Activated CD4-positive, alpha-beta T cell treated with anti-CD3 and anti-CD28 coated beads for 48 hours (primary cell): ENCODE results near the gene CFAP97D2.

Source experiments
- DNase-seq: peaks from one replicate; pipeline ENCODE4 v3.0.0-alpha.2; 2020

CFAP97D2 gene

DNA sequence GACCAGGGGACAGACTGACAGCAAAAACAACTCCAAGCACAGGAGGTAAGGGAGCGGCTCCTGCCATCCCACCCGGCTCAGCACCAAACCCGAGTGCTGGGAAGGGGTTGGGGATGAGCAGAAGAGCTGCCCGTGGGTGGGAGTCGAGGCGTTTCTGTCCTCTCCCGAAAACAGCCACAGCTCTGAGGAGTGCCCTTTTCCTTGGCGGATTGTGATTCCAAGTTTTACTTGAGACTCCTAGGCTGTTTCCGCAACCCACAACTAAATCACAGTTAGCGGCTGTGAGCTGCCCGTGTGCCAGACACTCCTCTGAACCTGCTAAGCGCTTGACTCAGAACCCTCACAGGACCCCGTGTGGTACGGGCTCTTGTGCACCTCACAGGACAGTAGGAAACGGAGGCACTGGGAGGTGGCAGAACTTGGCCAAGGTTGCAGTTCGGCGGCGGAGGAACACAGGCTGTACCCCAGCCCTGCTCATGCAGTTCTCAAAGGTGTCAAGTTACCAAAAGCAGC, 21.4 kb downstream of the CFAP97D2 start:
- DNase-seq: no peak

DNA sequence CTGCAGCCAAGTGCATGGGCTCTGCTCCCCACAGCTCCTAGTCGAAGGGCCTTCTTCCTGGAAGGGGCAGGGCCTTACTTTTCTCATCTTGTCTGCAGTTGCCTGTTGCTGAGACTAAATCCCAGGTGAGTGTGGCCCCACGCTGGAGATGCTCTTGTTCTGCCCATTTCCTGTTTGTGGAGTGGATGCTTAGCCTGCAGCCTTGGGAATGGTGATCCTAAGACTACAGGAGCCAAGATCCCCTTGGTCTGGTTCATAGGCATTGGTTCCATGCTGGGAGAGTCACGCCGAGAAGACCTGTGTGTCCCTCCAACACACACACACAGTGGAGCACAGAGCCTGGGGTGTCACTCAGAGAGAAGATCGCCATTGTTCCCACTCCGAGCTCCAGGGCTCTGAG, 23.5 kb downstream of the CFAP97D2 start:
- DNase-seq: no peak

DNA sequence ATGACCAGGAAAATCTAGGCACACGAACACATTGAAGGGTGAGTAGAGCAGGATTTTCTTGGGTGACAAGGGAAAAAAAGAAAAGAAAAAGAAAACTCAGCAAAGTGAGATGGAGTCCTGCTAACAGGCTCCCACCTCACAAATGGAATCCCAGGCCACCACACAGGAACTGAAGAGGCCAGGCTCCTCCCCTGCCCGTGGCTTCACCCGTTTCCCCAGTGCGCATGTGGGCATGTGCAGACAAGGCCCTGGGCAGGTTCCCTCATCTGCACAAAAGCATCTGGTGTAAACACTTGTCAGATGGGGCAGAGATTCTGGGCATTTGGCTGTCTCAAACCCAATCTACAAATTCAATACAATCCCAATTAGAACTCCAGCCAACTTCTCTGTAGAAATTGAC, 24.5 kb downstream of the CFAP97D2 start:
- DNase-seq: peak; percentile 37

DNA sequence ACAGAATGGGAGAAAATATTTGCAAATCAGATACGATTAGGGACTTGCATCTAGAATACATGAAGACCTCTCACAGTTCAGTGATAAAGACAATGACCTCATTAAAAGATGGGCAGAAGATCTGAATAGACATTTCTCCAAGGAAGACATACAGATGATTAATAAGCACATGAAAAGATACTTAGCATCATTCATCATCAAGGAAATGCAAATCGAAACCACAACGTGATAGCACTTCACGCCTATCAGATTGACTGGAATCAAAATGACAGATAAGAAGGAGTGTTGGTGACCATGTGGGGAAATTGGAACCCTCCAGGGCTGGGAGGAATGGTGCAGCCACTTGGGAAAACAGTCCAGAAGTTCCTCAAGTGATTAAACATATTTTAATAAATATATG, 25.8 kb downstream of the CFAP97D2 start:
- DNase-seq: no peak

DNA sequence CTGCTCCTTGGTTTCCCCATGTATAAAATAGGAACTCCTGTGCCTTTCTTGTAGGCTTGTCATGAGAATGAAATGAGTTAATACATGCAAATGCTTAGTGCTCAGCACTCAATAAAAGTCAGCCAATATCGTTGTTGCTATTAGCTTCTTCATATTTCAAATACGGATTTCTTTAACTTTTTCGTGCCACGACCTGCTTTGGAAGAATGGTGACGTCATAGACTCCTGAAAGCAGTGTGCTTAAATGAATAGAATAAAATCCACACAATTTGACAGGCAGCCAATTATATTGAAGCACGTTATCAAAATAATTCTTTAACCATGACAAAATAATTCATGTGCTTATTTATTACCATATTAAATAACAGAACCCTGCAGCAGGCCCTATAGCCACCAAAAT, 29.1 kb downstream of the CFAP97D2 start:
- no peak for DNase-seq

DNA sequence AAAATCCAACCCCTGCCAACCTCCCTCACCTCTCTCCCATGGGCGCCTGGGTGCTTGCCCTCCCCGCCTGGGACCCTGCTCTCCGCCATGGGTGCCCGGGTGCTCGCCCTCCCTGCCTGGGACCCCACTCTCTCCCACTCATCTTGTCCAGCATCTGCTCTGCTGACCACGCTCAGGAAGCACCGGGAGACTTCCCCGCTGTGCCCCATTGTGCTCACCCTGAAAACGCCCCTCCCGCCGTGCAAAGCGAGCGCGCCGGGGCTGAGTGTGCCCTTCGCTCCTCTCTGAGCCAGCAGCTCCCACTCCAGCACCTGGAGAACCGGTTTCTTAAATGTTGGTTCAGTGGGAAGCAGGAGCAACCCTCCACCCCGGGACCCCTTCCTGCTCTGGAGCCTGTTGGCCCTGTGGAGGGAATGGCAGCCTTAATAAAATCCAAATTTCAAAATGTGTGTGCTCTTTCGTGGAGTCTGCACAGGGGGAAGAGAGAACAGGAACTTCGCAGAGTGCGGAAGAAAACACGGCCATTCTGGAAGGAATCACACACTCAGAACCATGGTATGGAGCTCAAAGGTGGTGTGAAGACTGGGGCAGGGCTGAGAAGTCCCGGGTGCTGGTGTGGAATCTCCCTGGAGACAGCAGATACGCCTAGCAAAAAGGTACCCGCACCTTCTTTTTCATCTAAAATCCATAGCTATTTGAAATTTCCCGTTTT, 32.5 kb downstream of the CFAP97D2 start:
- DNase-seq: no peak

DNA sequence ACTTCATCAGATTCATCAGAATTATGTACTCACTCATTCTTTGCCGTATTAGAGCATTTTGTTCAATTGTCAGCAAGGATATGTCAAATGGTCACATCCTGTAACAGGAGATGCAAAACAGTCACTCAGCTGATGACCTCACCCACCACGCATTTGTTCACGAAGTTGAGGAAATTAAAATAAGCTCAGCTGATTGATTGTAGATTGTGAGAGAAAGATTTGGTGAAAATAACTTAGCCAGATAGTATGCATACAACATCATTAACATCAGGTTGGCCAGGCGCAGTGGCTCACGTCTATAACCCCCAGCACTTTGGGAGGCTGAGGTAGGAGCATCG, 33.1 kb downstream of the CFAP97D2 start:
- no peak for DNase-seq

DNA sequence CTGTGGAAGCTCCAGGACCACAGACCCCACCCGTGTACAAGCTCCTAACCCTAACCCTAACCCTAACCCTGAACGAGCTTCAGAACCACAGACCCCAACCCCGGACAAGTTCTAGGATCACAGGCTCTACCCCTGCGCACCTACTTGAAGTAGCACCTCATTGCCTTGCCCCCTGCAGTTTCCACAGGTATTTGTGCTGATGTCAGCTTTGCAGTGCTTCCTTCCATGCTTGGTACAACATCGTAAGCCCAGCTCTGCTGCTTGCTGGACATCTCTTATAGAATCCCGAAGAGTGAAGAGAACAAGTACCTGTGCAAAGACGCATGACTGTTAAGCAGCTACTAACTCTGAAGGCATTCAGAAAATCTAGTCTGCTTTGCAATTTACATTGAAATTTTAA, 34.9 kb downstream of the CFAP97D2 start:
- no peak for DNase-seq

DNA sequence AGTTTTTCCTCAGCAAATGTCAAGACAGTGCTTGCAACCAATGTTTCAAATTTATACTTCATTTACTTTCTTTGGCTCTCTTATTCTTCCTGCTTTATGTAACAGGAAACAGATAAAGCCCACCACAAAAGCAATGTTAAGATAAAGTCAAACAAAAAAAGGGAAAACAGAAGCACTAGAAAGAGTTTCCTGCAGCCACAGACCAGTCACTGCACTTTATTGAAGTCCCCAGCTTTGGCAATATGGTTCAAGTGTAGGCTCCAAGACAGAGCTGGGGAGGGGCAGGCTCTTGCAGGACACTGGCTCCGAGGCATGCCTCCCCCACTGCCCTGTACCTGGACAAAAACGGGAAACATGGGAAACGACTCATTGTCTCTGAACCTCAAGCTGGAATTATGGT, 40.3 kb downstream of the CFAP97D2 start:
- DNase-seq: no peak

DNA sequence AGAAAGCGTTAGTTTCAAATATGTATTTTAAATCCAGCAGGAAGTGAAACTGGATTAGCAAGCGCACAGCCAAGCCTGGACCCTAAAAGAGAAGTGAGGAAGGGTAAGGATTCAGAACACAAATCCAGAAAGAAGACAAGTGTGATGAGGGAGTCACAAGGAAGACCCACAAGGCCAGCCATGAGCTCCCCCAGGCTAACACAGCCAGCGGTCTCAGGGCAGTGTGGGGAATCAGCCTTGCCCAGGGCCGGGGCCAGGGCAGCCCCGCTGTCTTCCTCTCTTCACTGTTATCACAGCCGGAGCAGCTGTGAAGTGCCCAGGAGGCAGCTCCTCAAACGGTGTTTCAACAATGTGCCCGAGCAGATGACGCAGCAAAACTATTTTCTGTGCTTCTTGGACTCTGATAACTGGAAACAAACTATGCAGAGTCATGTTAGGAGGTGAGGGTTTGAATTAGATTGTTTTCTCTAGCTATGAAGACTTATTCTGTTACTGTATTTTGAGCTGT, 43.5 kb downstream of the CFAP97D2 start:
- no peak for DNase-seq

DNA sequence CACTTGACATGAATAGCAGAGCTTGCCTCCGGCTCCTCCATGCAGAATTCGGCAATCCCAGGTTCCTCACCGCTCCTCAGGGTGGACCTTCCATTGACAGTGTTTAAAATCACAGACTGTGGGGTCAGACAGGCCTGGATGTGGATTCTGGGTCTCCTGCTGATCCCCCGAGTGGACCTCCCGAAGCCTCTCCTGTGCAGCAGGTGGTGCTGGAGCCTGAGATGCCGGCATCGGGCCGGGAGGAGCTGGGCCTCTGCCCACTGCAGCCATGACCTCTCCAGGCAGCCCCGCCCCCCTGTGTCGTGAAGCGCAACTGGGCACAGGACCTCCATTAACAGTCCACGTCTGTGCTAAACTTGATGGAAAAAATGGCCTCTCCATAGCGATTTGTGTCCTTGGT, 45.1 kb downstream of the CFAP97D2 start:
- DNase-seq: no peak

DNA sequence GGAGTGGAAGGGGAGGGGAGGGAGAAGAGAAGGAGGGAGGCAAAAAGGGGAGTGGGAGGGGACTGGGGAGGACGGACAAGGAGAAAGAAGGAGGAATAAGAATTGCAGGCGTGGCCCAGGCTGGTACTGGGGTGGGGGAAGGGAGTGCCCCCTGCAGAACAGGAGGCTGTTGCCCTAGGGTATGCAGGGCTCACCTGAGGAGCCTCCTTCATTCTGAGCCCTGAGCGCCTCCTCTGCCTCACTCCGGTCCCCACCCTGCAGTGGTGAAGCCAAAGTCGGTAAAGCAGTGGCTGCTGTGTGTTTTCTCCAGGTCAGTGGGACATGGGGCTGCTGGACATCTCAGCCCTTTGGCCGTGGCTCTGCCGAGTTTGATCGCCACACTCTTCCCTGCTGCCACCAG, 46.6 kb downstream of the CFAP97D2 start:
- DNase-seq: peak; percentile 20

DNA sequence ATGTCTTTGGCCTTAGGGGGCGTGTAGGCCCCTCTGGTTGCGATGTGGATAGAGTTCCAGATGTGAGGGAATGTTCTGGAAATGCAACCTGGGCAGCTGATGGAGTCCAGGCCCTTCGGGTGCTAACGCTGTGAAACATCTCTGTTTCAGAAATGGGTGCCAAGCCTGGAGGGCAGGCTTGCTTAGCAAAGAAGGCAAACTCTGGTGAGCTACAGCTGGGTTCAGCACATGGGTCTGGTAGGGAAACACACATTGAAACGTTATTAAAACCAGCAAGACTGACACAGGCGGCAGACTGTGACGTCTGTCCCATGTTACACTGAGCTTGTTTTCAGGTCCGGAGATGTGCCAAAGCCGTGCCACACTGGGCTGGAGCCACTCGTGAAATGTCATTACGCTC, 47.0 kb downstream of the CFAP97D2 start:
- no peak for DNase-seq

DNA sequence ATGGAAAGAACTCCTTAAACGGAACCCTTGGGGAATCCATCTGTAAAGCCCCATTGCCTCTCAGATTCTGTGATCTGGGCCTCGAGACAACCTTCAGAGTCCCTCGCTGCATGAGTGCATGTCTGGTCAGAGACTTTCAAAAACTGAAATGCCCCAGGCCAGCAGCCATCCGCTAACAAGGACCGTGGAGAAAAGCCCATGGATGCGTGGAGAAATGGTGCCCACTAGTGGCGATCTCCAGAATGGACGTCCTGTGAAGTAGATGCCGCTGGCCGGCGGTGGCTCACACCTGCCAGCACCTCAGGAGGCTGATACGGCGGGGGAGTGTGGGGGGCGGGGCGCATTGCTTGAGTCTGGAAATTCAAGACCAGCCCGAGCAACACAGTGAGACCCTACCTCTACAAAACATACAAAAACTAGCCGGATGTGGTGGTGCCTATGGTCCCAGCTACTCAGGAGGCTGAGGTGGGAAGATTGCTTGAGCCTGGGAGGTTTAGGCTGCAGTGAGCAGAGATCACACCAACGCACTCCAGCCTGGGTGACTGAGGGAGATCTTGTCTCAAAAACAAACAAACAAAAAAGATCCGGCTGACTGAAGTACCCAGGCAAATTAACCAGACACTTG, 47.8 kb downstream of the CFAP97D2 start:
- DNase-seq: peak; percentile 92

DNA sequence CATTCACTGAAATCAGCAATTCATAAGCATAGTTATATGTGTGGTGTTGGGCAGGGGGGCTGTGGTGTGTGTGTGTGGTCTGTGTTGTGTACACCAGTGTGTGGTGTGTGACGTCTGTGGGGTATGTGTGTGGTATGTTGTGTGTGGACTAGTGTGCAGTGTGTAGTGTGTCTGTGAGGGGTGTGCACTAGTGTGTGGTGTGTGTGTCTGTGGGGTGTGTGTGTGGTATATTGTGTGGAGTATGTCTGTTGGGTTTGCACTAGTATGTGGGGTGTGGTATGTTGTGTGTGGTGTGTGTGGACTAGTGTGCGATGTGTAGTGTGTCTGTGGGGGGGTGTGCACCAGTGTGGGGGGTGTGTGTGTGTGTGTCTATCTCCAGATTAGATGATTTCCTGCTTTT, 48.5 kb downstream of the CFAP97D2 start:
- DNase-seq: no peak

DNA sequence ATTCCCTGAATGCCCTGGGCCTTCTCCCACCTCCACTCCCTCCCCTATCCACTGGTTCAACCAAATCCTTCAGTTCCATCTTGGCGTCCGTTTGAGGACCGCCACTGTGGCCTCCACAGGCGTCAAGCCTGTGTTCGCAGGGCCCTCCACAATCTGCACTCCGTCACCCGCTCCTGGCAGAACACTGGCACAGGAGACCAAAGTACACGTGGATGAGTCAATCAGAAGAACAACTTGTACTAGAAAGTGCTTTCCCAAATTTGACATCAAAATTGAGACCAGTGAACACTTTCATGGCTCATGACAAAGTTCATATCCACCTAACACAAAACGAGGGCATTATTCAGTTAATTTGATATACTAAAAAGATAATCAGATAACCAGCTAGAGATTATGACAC, 49.1 kb downstream of the CFAP97D2 start:
- no peak for DNase-seq

DNA sequence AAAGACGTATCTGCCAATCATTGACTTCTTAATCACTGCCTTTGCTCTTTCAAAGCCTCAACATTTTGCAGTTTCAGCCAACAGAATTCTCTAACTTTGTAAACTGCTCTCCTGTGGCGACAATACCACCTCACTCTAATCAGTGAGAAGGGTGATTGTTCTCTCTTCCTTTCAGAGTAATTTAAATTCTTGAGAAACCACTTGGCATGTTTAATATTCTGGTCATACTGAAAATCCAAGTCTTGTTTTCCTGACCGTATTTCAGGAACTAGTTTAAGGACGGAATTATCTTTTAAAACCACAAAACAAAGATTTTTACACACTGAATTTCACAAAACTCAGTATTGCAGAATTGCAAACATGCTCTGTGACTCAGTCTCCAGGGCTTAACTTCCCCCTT, 50.4 kb downstream of the CFAP97D2 start:
- DNase-seq: no peak

DNA sequence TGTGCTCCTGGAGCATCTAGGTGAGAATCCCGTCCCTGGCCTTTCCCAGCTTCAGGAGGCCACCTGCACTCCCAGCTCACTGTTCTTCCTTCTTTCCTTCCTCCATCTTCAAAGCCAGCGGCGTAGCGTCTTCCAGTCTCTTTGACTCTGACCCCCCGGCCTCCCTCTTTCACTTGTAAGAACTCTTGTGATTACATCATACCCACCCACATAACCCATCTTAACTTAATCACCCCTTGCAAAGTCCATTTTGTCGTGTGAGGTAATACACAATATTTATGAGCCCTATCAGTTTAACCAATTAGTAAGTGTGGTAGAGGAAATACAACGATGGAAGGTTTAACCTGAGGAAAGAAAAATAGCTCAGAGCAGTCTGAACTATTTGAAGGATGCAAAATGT, 51.1 kb downstream of the CFAP97D2 start:
- no peak for DNase-seq

DNA sequence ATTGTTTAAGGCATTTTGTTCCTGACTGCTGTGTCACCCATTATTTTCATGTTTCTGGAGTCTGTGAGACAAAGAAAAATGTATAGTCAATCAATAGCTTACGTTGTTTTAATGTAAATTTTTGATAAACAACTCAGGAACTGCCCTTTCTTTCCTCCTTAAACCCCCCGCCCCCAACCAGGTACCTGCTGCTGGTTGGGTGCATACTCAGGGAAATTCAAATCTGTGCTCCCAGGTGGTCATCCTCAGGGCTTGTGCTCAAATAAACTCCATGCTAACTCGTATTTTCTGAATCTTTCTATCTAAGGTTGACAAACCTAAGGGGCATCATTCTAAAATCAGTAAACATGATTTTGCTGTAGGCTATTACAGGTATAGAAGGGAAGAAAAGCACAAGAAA, 51.5 kb downstream of the CFAP97D2 start:
- no peak for DNase-seq

DNA sequence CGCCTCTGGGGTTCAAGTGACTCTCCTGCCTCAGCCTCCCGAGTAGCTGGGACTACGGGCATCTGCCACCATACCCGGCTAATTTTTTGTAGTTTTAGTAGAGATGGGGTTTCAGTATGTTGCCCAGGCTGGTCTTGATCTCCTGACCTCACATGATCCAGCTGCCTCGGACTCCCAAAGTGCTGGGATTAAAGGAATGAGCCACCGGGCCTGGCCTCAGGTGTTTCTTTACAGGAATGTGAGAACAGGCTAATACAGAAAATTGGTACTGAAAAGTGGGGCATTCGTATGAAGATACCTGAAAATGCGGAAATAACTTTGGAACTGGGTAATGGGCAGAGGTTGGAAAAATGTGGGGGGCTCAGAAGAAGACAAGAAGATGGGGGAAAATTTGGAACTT, 52.8 kb downstream of the CFAP97D2 start:
- DNase-seq: no peak

DNA sequence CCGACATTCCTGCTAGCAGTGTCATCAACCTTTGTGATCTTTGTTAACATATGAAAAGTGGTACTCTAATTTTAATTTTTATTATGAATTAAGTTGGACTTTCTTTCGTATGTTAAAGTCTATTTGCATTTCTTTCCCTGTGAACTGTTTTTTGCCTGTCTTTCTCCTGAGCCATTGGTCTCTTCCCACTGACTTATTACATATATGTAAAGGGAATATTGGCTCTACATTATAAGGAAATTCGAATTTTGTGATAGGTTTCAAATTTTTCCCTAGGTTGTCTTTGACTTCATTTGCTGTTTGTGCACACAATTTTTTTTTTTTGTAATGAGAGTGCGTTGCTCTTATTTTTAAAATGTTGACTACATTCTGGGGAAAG, 55.2 kb downstream of the CFAP97D2 start:
- no peak for DNase-seq

DNA sequence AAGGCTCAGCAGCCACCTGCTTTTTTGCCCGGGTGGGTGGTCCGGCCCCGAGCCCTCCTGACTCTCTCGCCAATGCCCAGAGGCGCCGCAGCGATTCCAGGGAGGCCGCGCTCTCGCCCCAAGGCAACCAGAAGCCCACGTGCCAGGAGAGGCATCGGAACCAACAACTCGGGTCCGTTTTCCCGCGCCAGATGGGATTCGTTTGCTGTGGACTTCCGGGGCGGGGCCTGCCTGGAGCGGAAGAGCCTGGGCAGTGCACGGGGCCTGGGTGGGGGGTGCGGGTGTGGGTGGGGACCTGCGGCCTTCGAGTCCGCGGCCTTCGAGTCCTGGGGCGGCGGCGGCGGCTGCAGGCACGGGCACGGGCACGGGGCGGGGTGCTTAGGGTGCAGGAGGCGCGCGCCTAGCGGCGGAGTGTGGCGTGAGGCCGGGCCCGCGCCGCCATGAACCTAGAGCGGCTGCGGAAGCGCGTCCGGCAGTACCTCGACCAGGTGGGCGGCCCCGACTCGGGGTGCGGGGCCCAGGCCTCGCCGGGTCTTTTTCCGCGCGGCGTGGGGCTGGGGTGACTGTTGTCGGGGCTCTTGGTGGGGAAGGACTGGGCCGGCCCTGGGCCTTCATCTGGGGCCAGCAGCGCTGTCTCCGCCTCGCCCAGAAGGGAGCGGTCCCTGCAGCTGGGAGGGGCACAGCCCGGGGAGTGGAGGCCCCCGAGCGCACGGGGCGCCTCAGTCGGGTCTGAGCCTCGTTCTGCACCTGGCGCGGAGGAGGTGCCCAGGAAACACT, 55.8 kb downstream of the CFAP97D2 start, which contains the start of gene CDC16:
Gene CDC16, plus strand, starts transcription at position 253 of the 777 bp plus-strand sequence. Its CDS starts 188 bp downstream, at position 441.
- DNase-seq: peak; percentile 95

DNA sequence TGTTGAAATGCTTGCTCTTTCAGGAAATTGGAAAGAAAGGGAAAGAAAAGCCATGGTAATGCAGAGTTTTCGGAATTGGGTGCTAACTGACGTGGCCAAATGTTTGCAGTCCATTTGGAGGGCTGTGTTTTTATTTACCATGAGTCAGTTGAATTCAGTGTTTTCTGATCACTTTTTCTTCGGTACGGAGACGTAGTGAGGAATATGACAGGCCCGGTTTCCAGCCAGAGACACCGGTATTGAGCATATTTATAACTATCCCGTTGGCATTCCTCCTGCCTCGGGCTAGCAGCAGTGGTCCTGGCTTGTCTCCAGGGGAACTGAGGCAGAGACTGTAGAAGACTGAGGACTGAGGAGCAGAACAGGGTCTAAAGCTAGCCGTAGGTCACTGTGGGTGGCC, 56.6 kb downstream of the CFAP97D2 start:
- DNase-seq: no peak

DNA sequence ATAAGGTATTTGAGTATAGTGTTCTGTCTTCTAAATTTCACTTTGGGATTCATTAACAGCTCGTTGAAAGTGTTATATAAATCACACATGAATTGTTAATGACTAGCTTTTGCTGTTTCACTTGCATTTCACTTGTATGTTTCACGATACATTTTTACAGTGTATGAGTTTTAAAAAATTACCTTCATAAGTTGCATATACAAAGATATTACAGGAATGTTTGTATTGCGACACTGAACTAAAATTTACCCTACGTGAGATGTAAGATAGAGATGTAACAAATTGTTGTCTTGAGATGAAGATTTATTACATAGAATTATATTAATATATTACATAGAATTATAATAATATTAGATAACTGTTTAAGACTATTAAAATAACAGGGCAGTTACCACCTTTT, 57.2 kb downstream of the CFAP97D2 start:
- DNase-seq: no peak
